ENCODE data around the gene RIPPLY2. TPM values are rescaled to one million over a fixed set of nuclear protein-coding genes. Genes with fewer than 3 reads are reported as not detected.
"Not testable (repeated sequence)": the region's sequence is repeated elsewhere in the genome, so short reads cannot be mapped to it uniquely, and the experiment has no call there.

RIPPLY2 gene, protein sequence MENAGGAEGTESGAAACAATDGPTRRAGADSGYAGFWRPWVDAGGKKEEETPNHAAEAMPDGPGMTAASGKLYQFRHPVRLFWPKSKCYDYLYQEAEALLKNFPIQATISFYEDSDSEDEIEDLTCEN
- not detected in 2 replicates for total RNA-seq (2014; rRNA removed; shearing (Covaris generic); ENCODE audit: low replicate concordance)

DNA sequence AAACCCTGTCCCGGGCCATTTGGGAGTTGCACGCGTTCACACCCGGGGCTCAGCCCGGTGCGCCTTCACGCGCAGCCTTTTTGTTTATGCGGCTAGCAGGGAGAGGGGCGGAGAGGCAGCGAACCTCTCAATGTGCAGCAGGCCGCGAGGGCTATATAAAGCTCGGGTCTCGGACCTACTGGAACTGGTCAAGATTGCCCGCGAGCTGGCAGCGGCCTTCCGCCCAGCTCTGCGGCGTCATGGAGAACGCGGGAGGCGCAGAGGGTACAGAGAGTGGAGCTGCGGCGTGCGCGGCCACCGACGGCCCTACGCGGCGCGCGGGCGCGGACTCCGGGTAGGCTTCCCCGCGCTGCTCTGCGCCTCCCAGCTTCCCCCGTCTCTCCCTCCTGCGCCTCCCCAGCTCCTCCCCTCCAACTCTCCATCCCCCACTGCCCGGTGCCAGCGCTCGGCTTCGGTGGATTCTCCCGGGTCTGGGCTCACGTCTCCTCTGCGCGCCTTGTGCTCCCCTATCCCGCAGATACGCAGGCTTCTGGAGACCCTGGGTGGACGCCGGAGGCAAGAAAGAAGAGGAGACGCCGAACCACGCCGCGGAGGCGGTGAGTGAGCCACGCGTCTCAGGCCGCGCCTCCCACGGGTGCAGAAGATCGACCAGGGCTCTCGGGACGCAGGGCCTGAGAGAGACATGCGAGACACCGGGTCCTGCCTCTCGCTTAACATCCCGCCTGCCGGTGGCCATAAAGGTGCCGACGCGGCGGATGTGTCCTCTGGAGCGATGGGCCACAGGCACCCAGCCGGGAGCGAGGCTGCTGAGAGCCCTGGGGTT is at the start of gene RIPPLY2:
RIPPLY2 (plus strand) TSS at position 183 of the 823 bp plus-strand sequence; CDS start at position 240, 57 bp downstream.
- peaks cover 43% of the 10 kb centered on the region for H3K27me3 ChIP-seq
- peak within 1 kb of the TSS; percentile 43 for H3K4me3 ChIP-seq
- no peaks in the 10 kb centered on the region for H3K9me3 ChIP-seq
- peak; percentile 53 for DNase-seq
- H3K36me3 ChIP-seq = no peaks in the 10 kb centered on the region

DNA sequence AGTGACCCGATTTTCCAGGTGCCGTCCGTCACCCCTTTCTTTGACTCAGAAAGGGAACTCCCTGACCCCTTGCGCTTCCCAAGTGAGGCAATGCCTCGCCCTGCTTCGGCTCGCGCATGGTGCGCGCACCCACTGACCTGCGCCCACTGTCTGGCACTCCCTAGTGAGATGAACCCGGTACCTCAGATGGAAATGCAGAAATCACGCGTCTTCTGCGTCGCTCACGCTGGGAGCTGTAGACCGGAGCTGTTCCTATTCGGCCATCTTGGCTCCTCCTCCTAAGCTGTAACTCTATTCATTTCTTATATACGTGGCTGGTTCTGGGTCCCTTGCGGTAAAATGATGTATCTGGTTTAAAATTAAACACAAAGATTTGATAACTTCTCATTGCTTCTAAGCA is 49.7 kb upstream of the RIPPLY2 start:
- H3K9me3 ChIP-seq, H3K27me3 ChIP-seq, H3K4me3 ChIP-seq, DNase-seq, H3K36me3 ChIP-seq: not testable (repeated sequence)

DNA sequence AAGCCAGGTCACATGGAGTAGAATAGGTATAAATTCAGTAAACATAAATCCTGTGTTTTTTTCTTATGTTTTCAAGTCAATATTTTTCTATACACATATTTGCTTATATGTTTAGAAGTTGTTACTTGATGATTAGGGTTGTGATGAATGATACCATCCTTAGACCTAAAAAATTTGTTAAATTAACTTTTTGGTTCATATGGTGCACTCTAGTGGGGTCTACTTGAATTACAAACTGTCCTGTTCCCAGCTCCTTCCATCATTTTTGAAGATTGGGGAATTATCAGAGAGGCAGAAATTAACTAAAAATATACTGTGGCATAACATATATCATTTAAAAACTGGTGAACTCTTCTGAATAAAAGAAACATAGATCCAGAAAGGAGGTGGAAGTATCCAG is 48.3 kb upstream of the RIPPLY2 start:
- Histone ChIP-seq H3K36me3 (no peaks in the 10 kb centered on the region), H3K27me3 (no peaks in the 10 kb centered on the region), H3K9me3 (no peaks in the 10 kb centered on the region), H3K4me3 (no peak overlapping the region)
- no peak for DNase-seq

DNA sequence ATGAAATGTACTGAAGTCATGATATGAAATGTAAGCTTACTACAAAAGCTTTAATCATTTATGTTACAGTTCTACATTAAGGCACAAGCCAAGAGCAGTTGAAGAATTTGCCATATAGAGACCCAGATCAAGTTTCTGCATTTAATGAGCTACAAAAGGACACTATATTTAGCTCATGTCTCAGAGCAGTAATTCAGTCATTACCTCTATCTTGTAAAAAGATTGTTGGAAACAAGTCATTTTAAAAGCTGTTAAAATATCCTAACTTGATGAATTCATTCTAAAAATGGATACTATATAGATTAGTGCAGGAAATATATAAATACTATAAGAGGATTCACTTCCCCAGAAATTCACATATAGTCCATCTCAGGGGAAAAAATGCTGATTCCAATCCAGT is 45.2 kb upstream of the RIPPLY2 start:
- no peak for DNase-seq
- Histone ChIP-seq H3K9me3 (no peaks in the 10 kb centered on the region), H3K4me3 (no peak overlapping the region), H3K27me3 (no peaks in the 10 kb centered on the region), H3K36me3 (no peaks in the 10 kb centered on the region)

DNA sequence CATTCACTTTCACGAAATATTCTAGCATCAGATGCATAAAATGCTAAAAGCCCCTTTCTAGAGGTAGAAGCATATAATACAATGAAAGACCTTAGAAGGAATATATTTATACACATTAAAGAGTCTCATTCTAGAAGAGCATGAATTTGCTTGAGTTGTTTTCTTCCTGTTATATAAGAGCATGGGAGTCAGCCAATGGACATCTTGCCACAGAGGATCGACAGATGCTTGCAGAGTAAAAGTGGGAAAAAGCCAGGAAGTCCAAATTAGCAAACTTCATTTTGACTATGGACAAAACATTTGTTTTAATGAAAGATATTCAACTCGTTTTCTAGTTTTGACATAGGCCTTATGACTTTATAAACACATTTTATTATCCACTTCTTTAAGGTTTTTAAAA is 44.2 kb upstream of the RIPPLY2 start:
- Histone ChIP-seq H3K27me3 (no peaks in the 10 kb centered on the region), H3K36me3 (no peaks in the 10 kb centered on the region), H3K4me3 (no peak overlapping the region), H3K9me3 (no peaks in the 10 kb centered on the region)
- DNase-seq = no peak

DNA sequence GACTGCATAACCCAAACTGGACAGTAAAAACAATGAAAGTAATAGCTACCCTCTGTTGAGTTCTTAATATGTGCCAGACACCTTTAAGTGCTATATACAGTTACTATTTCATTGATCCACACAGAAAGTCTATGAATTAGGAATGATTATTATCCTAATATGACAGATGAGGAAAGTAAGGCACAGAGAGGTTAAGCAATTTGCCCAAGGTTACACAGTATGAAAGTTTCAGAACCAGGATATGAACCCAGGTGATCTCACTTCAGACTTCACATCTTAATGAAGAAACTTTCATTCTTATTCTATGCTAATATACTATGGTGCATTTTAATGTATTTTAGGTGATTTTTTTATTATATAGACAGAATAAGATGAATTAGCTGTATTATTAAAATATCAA is 40.6 kb upstream of the RIPPLY2 start:
- Histone ChIP-seq H3K4me3 (no peak overlapping the region), H3K9me3 (no peaks in the 10 kb centered on the region), H3K36me3 (no peaks in the 10 kb centered on the region), H3K27me3 (no peaks in the 10 kb centered on the region)
- DNase-seq = no peak

DNA sequence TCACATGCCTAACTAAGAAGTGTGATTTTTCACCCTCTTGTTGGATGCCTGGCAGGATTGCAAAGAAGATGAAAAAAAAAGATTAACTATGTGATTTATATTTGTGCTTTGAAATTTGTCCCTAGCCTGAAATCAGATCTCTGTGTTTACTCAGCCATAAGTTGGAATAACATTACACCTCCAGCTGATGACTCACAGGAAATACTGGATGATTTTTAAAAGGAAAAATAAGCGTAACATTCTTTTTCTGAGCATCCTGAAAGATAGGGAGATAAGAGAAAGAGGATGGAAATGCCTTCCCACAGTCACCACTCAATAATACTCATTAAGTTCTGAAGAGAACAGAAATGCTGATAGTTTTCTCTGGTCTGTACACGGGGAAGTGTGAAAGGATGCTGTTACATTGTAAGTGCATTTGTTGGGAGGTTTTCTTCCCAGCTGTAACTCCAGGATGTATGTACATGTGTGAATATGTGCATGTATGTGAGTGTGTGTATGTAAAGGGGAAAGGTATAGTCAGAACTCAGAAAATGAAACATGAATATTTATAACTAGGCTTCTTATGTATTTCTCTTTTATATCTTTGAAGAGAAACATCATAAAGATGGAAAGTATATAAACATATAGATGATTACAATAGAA is 37.4 kb upstream of the RIPPLY2 start:
- Histone ChIP-seq H3K36me3 (no peaks in the 10 kb centered on the region), H3K27me3 (no peaks in the 10 kb centered on the region), H3K4me3 (no peak overlapping the region), H3K9me3 (no peaks in the 10 kb centered on the region)
- DNase-seq = no peak

DNA sequence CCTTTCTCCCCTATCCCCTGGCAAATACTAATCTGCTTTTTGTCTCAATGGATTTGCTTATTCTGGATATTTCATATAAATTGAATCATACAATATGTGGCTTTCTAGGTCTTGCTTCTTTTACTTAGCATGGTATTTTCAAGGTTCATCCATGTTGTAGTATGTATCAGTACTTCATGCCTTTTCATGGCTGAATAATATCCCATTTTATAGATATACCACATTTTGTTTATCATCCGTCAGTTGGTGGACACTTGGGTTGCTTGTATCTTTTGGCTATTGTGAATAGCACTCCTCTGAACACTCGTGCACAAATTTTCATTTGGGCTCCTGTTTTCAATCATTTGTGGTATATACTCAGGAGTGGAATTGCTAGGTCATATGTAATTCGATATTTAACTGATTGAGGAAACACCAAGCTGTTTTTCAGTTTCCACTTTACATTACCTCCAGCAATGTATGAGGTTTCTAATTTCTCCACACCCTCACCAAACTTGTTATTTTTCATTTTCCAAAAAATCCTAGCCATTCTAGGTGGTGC is 30.5 kb upstream of the RIPPLY2 start:
- Histone ChIP-seq H3K4me3 (no peak overlapping the region), H3K27me3 (no peaks in the 10 kb centered on the region), H3K9me3 (no peaks in the 10 kb centered on the region), H3K36me3 (no peaks in the 10 kb centered on the region)
- no peak for DNase-seq

DNA sequence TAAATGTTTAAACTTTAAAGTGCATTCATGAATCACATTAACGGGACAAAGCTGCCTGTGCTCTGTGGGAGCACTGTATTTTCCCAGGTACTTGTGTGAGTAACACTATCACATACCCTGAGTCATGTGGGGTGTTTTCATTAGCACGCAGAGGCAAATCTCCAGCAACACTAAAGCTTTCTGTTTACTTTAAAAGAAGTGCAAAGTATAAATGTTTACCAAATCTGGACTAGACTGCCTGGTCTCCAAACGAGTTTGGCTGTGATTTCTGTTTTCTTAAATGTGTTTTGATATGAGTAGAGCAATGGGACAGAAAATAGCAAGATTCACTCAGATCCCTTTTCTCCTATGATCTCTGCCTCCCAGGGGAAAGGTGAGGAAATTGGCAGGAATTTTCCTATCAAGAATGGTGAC is 28.8 kb upstream of the RIPPLY2 start:
- Histone ChIP-seq H3K36me3 (no peaks in the 10 kb centered on the region), H3K4me3 (no peak overlapping the region), H3K27me3 (no peaks in the 10 kb centered on the region), H3K9me3 (no peaks in the 10 kb centered on the region)
- DNase-seq = peak; percentile 71

DNA sequence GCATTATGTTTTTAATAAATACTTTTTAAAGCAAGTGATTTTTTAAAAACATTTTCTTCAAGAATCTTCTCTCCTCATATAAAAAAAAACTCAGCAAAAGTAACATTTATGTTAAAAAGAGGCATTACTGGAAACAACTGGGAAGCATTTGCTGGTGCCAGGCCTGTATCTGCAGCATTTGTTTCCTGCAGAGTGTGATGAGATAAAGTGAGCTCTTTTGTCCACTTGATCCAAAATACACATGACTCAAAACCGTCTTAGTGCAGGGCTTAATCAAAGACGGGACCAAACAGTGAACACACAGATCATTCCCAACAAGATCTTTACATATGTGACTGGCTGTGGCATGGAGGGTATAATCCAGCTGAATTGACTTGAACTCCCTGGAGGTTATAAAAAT is 28.3 kb upstream of the RIPPLY2 start:
- no peaks in the 10 kb centered on the region for H3K36me3 ChIP-seq
- peak; percentile 16 for DNase-seq
- no peaks in the 10 kb centered on the region for H3K9me3 ChIP-seq
- no peak overlapping the region for H3K4me3 ChIP-seq
- no peaks in the 10 kb centered on the region for H3K27me3 ChIP-seq

DNA sequence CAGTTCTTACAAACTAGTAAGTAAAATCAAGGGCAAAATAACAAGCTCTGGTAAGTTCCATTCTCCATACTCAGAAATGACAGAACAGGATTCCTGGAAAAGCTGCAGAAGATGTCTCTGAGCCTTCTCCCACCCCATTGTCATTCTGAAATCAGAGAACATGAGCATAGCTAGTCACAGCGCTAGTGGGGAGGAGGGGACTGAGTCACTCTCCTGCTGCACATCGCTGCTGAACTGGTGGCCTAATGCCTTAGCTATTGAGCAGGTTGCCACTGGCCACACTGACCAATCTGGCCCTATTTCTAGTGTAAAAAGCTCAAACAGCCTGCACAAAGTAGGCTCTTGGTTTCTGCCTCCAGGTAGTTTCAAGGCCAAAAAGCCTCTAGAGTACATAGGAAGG is 26.1 kb upstream of the RIPPLY2 start:
- DNase-seq = no peak
- Histone ChIP-seq H3K9me3 (no peaks in the 10 kb centered on the region), H3K36me3 (no peaks in the 10 kb centered on the region), H3K4me3 (no peak overlapping the region), H3K27me3 (no peaks in the 10 kb centered on the region)

DNA sequence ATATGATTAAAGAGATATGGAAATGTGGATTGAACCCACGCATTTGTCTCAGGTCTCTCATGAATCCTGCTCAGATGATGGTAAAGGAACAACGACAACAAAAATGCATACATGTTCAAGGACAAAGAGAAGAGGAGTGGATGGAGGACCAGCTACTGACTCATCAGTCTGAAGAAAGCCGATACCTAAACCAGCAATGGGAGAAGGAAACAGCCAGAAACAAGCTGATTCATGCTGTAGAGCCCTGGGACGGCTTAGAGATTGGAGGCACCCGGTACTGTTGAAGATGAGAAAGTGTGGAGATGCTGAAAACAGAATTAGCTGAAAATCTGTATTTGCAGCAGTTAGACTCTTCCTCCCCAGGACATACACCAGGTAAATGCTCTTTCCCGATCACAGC is 14.4 kb upstream of the RIPPLY2 start:
- H3K9me3 ChIP-seq = no peaks in the 10 kb centered on the region
- DNase-seq = no peak
- H3K36me3 ChIP-seq = no peaks in the 10 kb centered on the region
- H3K4me3 ChIP-seq = no peak overlapping the region
- H3K27me3 ChIP-seq = no peaks in the 10 kb centered on the region

DNA sequence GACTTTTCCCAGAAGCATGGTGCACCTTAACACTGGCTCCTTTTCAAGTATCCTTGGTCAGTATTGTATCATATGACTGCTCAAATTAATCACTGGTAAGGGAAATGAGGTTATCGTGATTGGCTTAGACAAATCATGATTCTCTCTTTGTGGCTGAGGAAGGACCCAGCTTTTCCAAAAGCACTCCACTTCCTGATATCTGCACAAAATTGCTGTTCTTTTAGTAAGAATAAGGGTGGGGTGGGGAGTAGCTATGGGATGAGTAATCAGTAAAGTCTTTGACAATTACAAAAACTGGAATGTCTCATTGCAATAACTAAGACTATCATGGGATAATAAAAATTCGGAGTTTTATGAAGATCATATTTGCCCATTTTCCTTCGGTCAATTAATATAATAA is 9.0 kb upstream of the RIPPLY2 start:
- Histone ChIP-seq H3K9me3 (no peaks in the 10 kb centered on the region), H3K4me3 (no peak overlapping the region), H3K36me3 (no peaks in the 10 kb centered on the region), H3K27me3 (no peaks in the 10 kb centered on the region; the same call in 1 of the 2 replicates)
- DNase-seq = no peak

DNA sequence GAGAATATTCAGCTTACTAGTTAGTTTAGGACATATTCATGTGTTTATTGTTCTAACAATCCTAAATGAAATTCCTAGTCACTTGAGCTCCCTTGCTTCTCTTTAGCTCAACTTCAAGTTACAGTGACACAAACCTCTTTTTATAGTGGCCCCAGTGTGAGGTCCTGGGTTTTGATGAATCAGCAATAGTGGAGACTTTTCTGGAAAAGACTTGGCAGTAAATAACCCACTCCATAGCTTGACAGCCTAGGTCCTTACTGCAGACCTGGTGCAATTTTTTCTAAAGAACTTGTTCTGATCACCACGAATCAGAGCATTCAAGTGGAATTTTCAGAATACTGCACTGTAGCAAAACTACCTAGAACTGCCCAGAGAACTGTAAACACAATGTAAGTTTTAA is 6.9 kb upstream of the RIPPLY2 start:
- Histone ChIP-seq H3K9me3 (no peaks in the 10 kb centered on the region), H3K4me3 (no peak overlapping the region), H3K27me3 (peaks cover under 1% of the 10 kb centered on the region; the same call in 1 of the 2 replicates), H3K36me3 (no peaks in the 10 kb centered on the region)
- no peak for DNase-seq

DNA sequence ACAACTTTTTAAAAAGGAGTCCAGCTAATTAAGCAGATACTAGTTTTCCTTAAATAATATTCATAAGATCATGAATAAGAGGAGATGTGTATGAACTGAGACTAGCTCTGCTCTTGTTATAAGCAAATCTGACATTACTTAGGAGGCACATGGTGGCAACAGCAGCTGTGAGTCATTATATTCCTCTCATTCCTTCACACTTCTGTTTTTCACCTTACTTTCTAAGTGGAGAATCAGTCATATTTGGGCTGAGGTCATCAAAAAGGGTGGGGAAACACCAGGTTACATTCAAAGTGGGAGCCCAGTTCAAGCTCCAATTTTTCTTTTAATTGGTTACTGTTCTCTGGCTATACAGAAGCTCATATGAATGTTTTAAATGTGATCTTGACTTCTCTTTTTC is 6.0 kb upstream of the RIPPLY2 start:
- no peak for DNase-seq
- peaks cover 9% of the 10 kb centered on the region for H3K27me3 ChIP-seq

DNA sequence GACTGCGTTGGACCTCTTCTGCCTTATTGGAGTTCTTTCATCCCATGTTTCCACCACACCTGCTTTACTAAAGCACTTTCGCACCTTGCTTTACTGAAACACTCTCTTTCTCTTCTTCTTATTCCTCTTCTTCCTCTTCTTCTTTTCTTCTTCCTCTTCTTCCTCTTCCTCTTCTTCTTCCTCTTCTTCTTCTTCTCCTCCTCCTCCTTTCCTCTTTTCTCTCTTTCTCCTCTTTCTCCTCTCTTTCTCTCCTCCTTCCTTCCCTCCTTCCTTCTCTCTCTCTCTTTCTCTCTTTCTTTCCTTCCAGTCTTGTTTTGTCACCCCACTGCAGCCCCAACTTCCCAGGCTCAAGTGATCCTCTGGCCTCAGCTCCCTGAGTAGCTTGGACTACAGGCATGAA is 4.0 kb upstream of the RIPPLY2 start:
- no peaks in the 10 kb centered on the region for H3K36me3 ChIP-seq
- no peaks in the 10 kb centered on the region for H3K9me3 ChIP-seq
- no peak overlapping the region for H3K4me3 ChIP-seq
- H3K27me3 ChIP-seq = peaks cover 26% of the 10 kb centered on the region
- no peak for DNase-seq

More for the DNA sequence above, 6.0 kb upstream of the RIPPLY2 start:
- Histone ChIP-seq H3K9me3 (no peaks in the 10 kb centered on the region), H3K36me3 (no peaks in the 10 kb centered on the region), H3K4me3 (no peak overlapping the region)

DNA sequence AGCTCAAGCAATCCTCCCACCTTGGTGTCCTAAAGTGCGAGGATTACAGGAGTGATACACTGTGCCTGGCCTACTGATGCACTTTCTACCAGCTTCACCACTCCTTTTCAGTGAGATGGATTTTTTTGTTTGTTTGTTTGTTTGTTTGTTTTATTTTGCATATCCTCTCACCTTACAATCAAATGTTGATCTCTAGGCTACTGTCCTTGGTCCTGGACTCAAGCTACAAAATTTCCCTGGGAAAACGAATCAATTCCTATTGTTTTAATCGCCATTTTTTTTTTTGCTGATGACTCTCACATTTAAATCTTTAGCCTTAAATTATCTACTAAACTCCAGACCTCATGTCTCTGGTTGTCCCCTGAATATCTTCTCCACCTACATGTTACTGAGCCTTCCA is 3.5 kb upstream of the RIPPLY2 start:
- Histone ChIP-seq H3K27me3 (peaks cover 26% of the 10 kb centered on the region), H3K9me3 (no peaks in the 10 kb centered on the region), H3K4me3 (no peak overlapping the region), H3K36me3 (no peaks in the 10 kb centered on the region)
- DNase-seq = no peak

Data from MG63 (cell line).